HEK293 (cell line): ENCODE data around the gene TUT1.
A peak's percentile ranks its signal among the peaks of the same experiment; 100 is the strongest.

Source experiments
- BCL11B ChIP-seq: fragments of 450-650 bp; formaldehyde crosslinking; IDR thresholded peaks from 2 replicates; pipeline ENCODE4 v1.5.1; 2016; ENCODE audit warnings: low read depth, missing biosample characterization, missing genetic modification characterization
- EGR2 ChIP-seq: fragments of 450-650 bp; formaldehyde crosslinking; IDR thresholded peaks from 2 replicates; pipeline ENCODE4 v1.5.1; 2016; ENCODE audit warnings: low read depth, missing biosample characterization, missing genetic modification characterization
- FEZF1 ChIP-seq: fragments of 450-650 bp; formaldehyde crosslinking; IDR thresholded peaks from 2 replicates; pipeline ENCODE4 v1.5.1; 2016; ENCODE audit warnings: missing biosample characterization, missing genetic modification characterization
- GFI1B ChIP-seq: fragments of 450-650 bp; formaldehyde crosslinking; IDR thresholded peaks from 2 replicates; pipeline ENCODE4 v1.5.1; 2016; ENCODE audit warnings: missing biosample characterization, missing genetic modification characterization
- HIC1 ChIP-seq: fragments of 450-650 bp; formaldehyde crosslinking; IDR thresholded peaks from 2 replicates; pipeline ENCODE4 v1.5.1; 2016; ENCODE audit warnings: missing biosample characterization, missing genetic modification characterization
- KLF1 ChIP-seq: fragments of 450-650 bp; formaldehyde crosslinking; IDR thresholded peaks from 2 replicates; pipeline ENCODE4 v1.5.1; 2016; ENCODE audit warnings: missing biosample characterization, missing genetic modification characterization
- MEIS1 ChIP-seq: sonication (generic); formaldehyde crosslinking; IDR thresholded peaks from 2 replicates; pipeline ENCODE4 v1.8.1; 2022; ENCODE audit warnings: missing genetic modification reagents, mild to moderate bottlenecking, borderline replicate concordance
- OSR2 ChIP-seq: fragments of 450-650 bp; formaldehyde crosslinking; IDR thresholded peaks from 2 replicates; pipeline ENCODE4 v1.5.1; 2016; ENCODE audit warnings: missing biosample characterization, missing genetic modification characterization
- OVOL3 ChIP-seq: fragments of 450-650 bp; formaldehyde crosslinking; IDR thresholded peaks from 2 replicates; pipeline ENCODE4 v1.5.1; 2016; ENCODE audit warnings: missing biosample characterization, missing genetic modification characterization
- SALL2 ChIP-seq: fragments of 450-650 bp; formaldehyde crosslinking; IDR thresholded peaks from 2 replicates; pipeline ENCODE4 v1.5.0; 2017; ENCODE audit warnings: missing biosample characterization, mild to moderate bottlenecking, missing genetic modification characterization, borderline replicate concordance
- SP7 ChIP-seq: fragments of 450-650 bp; formaldehyde crosslinking; IDR thresholded peaks from 2 replicates; pipeline ENCODE4 v1.5.1; 2016; ENCODE audit warnings: missing biosample characterization, missing genetic modification characterization
- TCF7L2 ChIP-seq: IDR thresholded peaks from 2 replicates; pipeline ENCODE4 v1.6.1; 2011; ENCODE audit warnings: low read depth, mild to moderate bottlenecking, inconsistent platforms, low read length, moderate library complexity, borderline replicate concordance
- TRIM28 ChIP-seq: IDR thresholded peaks from 2 replicates; pipeline ENCODE4 v1.6.1; 2011; ENCODE audit warnings: low read length, control low read depth, borderline replicate concordance
- ZBTB7A ChIP-seq: fragments of 450-650 bp; formaldehyde crosslinking; IDR thresholded peaks from 2 replicates; pipeline ENCODE4 v1.5.1; 2016; ENCODE audit warnings: low read depth, missing biosample characterization, missing genetic modification characterization
- ZBTB8A ChIP-seq: fragments of 450-650 bp; formaldehyde crosslinking; IDR thresholded peaks from 2 replicates; pipeline ENCODE4 v1.5.1; 2016; ENCODE audit warnings: missing biosample characterization, missing genetic modification characterization
- ZFP37 ChIP-seq: fragments of 450-650 bp; formaldehyde crosslinking; IDR thresholded peaks from 2 replicates; pipeline ENCODE4 v1.5.1; 2016; ENCODE audit warnings: missing biosample characterization, missing genetic modification characterization
- ZNF133 ChIP-seq: fragments of 450-650 bp; formaldehyde crosslinking; IDR thresholded peaks from 2 replicates; pipeline ENCODE4 v1.5.1; 2016; ENCODE audit warnings: missing biosample characterization, missing genetic modification characterization
- ZNF148 ChIP-seq: fragments of 450-650 bp; formaldehyde crosslinking; IDR thresholded peaks from 2 replicates; pipeline ENCODE4 v1.5.0; 2017; ENCODE audit warnings: missing biosample characterization, missing genetic modification characterization, borderline replicate concordance
- ZNF175 ChIP-seq: fragments of 450-650 bp; formaldehyde crosslinking; IDR thresholded peaks from 2 replicates; pipeline ENCODE4 v1.5.1; 2016; ENCODE audit warnings: missing biosample characterization, missing genetic modification characterization
- ZNF184 ChIP-seq: fragments of 450-650 bp; IDR thresholded peaks from 2 replicates; pipeline ENCODE4 v1.5.1; 2018; ENCODE audit warnings: missing biosample characterization, mild to moderate bottlenecking, missing genetic modification characterization
- ZNF211 ChIP-seq: fragments of 450-650 bp; formaldehyde crosslinking; IDR thresholded peaks from 2 replicates; pipeline ENCODE4 v1.5.1; 2016; ENCODE audit warnings: low read depth, missing biosample characterization, missing genetic modification characterization
- ZNF37A ChIP-seq: fragments of 450-650 bp; IDR thresholded peaks from 2 replicates; pipeline ENCODE4 v1.5.1; 2018; ENCODE audit warnings: missing biosample characterization, missing genetic modification characterization
- ZNF501 ChIP-seq: fragments of 450-650 bp; formaldehyde crosslinking; IDR thresholded peaks from 2 replicates; pipeline ENCODE4 v1.5.1; 2016; ENCODE audit warnings: missing biosample characterization, missing genetic modification characterization
- ZNF558 ChIP-seq: fragments of 450-650 bp; formaldehyde crosslinking; IDR thresholded peaks from 2 replicates; pipeline ENCODE4 v1.5.1; 2016; ENCODE audit warnings: missing biosample characterization, missing genetic modification characterization
- ZNF670 ChIP-seq: fragments of 450-650 bp; formaldehyde crosslinking; IDR thresholded peaks from 2 replicates; pipeline ENCODE4 v1.5.1; 2016; ENCODE audit warnings: missing biosample characterization, missing genetic modification characterization, low read depth
- ZNF677 ChIP-seq: fragments of 450-650 bp; IDR thresholded peaks from 2 replicates; pipeline ENCODE4 v1.5.0; 2018; ENCODE audit warnings: missing biosample characterization, mild to moderate bottlenecking, missing genetic modification characterization, moderate library complexity
- ZNF701 ChIP-seq: fragments of 450-650 bp; formaldehyde crosslinking; IDR thresholded peaks from 2 replicates; pipeline ENCODE4 v1.5.1; 2016; ENCODE audit warnings: missing biosample characterization, missing genetic modification characterization
- ZNF704 ChIP-seq: fragments of 450-650 bp; formaldehyde crosslinking; IDR thresholded peaks from 2 replicates; pipeline ENCODE4 v1.5.1; 2016; ENCODE audit warnings: missing biosample characterization, missing genetic modification characterization
- ZNF791 ChIP-seq: fragments of 450-650 bp; formaldehyde crosslinking; IDR thresholded peaks from 2 replicates; pipeline ENCODE4 v1.5.1; 2016; ENCODE audit warnings: missing biosample characterization, missing genetic modification characterization
- ZNF830 ChIP-seq: fragments of 450-650 bp; IDR thresholded peaks from 2 replicates; pipeline ENCODE4 v1.5.0; 2018; ENCODE audit warnings: missing biosample characterization, missing genetic modification characterization, low read depth, mild to moderate bottlenecking, moderate library complexity

The TUT1 gene

GRCh38 chr11:62591448-62592145 is at the start of gene TUT1 (continued):
- TF ChIP-seq HIC1 (peak; percentile 92; the same call in 1 of the 2 replicates), ZNF133 (no peak), ZBTB7A (tag by site-specific recombination) (peak; percentile 44; the same call in 1 of the 2 replicates), OSR2 (tag by site-specific recombination) (0 out of 2 replicates have a peak, but pooled peaks have one; percentile 27), GFI1B (tag by site-specific recombination) (no peak), ZNF704 (no peak), BCL11B (tag by site-specific recombination) (peak; percentile 37; the same call in 1 of the 2 replicates), ZNF501 (peak; percentile 88), ZNF175 (tag by site-specific recombination) (no peak), ZNF670 (tag by site-specific recombination) (no peak), ZNF37A (tag by site-specific recombination) (no peak), ZBTB8A (tag by site-specific recombination) (peak; percentile 72), ZNF830 (tag by site-specific recombination) (no peak), OVOL3 (tag by site-specific recombination) (no peak), SP7 (tag by site-specific recombination) (peak; percentile 94), ZNF211 (no peak), ZNF677 (tag by site-specific recombination) (no peak), TCF7L2 (no peak), EGR2 (tag by site-specific recombination) (peak; percentile 17; the same call in 1 of the 2 replicates), ZNF148 (tag by site-specific recombination) (no peak), ZFP37 (tag by site-specific recombination) (no peak), ZNF701 (no peak), FEZF1 (tag by site-specific recombination) (peak; percentile 45; the same call in 1 of the 2 replicates), ZNF791 (tag by site-specific recombination) (no peak), KLF1 (tag by site-specific recombination) (peak; percentile 24; the same call in 1 of the 2 replicates), ZNF184 (tag by site-specific recombination) (no peak), SALL2 (tag by site-specific recombination) (no peak), ZNF558 (peak; percentile 59; the same call in 1 of the 2 replicates), MEIS1 (CRISPR knock-in tag) (no peak), TRIM28 (peak; percentile 95)
- TF ChIP-seq, all 188 proteins: peak for 73
